Measurements from ENCODE around the gene PRR3.

Gene PRR3

DNA sequence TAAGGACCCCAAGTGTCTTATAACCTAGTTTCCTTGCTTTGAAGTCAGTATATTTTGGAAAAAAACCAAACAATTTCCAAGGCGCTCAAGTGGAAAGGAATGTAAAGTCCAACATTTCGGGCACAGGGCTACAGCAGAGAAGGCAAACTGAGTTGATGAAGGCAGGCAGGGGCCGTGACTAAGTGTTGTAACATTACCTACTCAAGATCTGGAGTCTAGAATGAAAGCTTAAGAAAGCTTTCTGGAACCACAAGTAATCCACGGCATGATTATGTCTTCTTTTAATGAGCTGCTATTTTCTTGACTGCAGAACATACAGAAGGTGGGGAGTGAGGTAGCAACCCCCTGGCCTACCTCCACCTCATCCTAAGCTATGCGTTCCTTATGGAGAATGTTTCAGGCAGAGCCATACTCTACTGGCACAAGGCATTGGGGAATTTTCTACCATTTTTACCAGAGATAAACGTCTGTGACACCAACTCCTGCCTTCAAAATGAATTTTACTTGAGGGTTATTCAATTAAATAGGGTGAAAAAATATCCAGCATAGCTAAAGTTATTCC lies 55.7 kb downstream of the PRR3 start:
- H3K36me3 ChIP-seq (ENCODE audit: control insufficient read depth in 4 of 4, insufficient read depth in 4 of 4, low read length in 3 of 4) = peaks cover 14 to 57% (median 28%) of the 10 kb centered on the region in 4 experiments
- H3K27me3 ChIP-seq (replicated peaks in 2 of 5; ENCODE audit: control insufficient read depth in 4 of 5, insufficient read depth in 5 of 5, low read length in 4 of 5) = no peaks in the 10 kb centered on the region
- no peak overlapping the region for H3K4me3 ChIP-seq (ENCODE audit: control insufficient read depth in 1 of 7, extremely low read depth in 1 of 7, insufficient read depth in 4 of 7, low read depth in 2 of 7, low read length in 6 of 7)
- H3K9me3 ChIP-seq (ENCODE audit: control extremely low read depth in 1 of 5, control insufficient read depth in 4 of 5, insufficient read depth in 2 of 5, low read depth in 1 of 5, low read length in 4 of 5) = no peaks in the 10 kb centered on the region
- ChIA-PET CTCF (interaction anchor here (0.8 to 4.1 kb wide), 17 partner anchors 14 to 160 kb away, joined by 3 to 53 read pairs (median 4); partner anchors contain the start of gene ATAT1), POLR2A (interaction anchor here (0.5 to 1.9 kb wide), 3 partner anchors 11 to 139 kb away, joined by 3 to 10 read pairs (median 5); no protein-coding TSS in a partner anchor)
- H3K4me1 ChIP-seq (ENCODE audit: control extremely low read depth in 1 of 4, control insufficient read depth in 4 of 4, insufficient read depth in 4 of 4, low read length in 3 of 4) = peaks cover 13 to 36% (median 19%) of the 10 kb centered on the region in 4 experiments
- DNase-seq = no peak
- peak overlapping the region in 1 of 2 experiments; percentile 100 for H3K27ac ChIP-seq (ENCODE audit: insufficient read depth in 1 of 2, low read depth in 1 of 2, low read length in 2 of 2, poor library complexity in 1 of 2, severe bottlenecking in 2 of 2)
- 78% methylated on average over 5 of the region's 6 CpGs for WGBS (ENCODE audit: insufficient coverage)

Measured in common myeloid progenitor, CD34-positive (primary cell).